GM13977 (cell line): ENCODE measurements around the gene TRIP6.

Experiments used
- DNase-seq: peaks from one replicate; pipeline ENCODE4 v3.0.0; 2012; ENCODE audit warnings: low spot score
- in situ Hi-C: fragments of 300-500 bp; cut with MboI; formaldehyde crosslinking; loops from one replicate; pipeline ENCODE4 v1.12.0; 2022; ENCODE audit warnings: low sequenced_read_pairs, low pct_unique_long_range_greater_than_20kb, mixed read lengths, inconsistent platforms; ENCODE audit not compliant: unreplicated experiment
- TF ChIP-seq, protein P1 (sequence below): IDR thresholded peaks from 2 replicates; pipeline ENCODE4 v1.5.1; 2012; ENCODE audit warnings: mild to moderate bottlenecking, control low read depth; ENCODE audit not compliant: insufficient read depth; ENCODE audit errors: extremely low read depth, missing control alignments

Gene TRIP6

GRCh38 chr7:100886142-100886935 is 19.2 kb downstream of the TRIP6 start:
- no peak for DNase-seq
- in situ Hi-C loops, result no loop called here
- TF ChIP-seq, protein P1, sequence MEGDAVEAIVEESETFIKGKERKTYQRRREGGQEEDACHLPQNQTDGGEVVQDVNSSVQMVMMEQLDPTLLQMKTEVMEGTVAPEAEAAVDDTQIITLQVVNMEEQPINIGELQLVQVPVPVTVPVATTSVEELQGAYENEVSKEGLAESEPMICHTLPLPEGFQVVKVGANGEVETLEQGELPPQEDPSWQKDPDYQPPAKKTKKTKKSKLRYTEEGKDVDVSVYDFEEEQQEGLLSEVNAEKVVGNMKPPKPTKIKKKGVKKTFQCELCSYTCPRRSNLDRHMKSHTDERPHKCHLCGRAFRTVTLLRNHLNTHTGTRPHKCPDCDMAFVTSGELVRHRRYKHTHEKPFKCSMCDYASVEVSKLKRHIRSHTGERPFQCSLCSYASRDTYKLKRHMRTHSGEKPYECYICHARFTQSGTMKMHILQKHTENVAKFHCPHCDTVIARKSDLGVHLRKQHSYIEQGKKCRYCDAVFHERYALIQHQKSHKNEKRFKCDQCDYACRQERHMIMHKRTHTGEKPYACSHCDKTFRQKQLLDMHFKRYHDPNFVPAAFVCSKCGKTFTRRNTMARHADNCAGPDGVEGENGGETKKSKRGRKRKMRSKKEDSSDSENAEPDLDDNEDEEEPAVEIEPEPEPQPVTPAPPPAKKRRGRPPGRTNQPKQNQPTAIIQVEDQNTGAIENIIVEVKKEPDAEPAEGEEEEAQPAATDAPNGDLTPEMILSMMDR, result no peak

DNA sequence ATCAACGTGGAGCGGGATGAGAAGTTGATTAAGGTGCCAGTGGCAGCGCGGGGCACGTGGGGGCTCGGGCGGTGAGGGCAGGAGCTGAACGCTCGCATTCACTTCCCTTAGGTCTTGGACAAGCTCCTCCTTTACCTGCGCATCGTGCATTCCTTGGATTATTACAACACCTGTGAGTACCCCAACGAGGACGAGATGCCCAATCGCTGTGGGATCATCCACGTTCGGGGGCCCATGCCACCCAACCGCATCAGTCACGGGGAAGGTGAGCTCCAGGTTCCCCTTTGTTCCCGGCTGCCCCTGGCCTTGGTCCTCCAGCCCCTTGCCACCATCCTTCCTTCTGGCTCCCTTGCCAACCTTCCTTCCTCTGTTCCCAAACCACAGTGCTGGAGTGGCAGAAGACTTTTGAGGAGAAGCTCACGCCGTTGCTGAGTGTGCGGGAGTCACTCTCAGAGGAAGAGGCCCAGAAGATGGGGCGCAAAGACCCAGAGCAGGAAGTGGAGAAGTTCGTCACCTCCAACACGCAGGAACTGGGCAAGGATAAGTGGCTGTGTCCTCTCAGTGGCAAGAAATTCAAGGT is 19.8 kb downstream of the TRIP6 start:
- no peak for DNase-seq
- in situ Hi-C loops, result no loop called here
- TF ChIP-seq, protein P1, result no peak

DNA sequence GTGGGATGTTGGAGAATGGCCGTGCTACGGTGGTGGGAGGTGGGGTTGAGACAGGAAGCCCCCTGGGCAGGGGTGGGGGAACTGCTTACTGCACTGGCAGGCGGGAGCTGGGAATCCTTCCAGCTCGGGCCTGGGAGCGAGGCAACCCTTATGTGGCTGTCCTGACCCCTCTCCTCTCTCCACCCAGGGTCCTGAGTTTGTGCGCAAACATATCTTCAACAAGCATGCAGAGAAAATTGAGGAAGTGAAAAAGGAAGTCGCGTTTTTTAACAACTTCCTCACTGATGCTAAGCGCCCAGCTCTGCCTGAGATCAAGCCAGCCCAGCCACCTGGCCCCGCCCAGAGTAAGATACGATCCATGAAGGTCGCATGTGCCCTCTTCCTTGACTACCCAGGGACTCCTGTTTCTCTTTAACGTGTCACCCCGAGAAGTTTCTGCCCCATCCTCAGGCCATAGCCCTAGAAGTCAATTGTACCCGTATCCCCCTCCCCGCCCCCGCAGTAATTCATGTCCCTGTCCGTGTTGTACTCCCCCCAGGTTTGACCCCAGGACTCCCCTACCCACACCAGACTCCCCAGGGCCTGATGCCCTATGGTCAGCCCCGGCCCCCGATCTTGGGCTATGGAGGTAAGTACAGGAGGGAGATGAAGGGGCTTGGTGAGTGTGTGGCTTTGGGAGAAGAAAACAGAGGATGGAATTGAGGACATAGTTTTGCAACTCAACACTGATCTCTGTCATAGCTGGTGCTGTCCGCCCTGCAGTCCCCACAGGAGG is 20.5 kb downstream of the TRIP6 start:
- DNase-seq, result peak; percentile 86
- in situ Hi-C loops, result no loop called here
- TF ChIP-seq, protein P1, result no peak

DNA sequence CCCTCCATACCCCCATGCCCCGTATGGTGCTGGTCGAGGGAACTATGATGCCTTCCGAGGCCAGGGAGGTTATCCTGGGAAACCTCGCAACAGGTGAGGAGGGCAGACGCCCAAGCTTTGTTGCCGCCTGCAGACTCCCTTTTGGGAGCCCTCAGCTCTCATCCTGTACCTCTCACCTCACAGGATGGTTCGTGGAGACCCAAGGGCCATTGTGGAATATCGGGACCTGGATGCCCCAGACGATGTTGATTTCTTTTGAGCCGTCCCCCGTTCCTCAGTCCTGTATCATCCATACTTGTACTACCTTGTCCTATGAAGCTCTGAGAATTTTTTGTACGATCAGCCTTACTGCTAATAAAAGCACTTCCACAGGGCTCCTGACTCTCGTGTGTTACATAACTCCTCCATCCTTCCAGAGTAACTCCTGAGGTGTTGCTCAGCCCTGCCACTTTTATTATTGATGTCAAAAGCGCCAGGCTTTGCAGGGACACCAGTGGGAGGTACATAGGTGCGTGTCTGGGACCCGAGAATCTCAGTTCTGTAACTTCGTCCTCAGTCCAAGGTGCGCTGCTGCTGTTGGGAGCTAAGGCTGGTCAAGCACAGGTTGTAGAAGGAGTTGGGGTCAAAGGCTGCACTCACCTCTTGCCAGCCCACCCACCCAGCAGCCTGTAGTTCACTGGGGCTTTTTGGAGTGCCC is 21.3 kb downstream of the TRIP6 start:
- in situ Hi-C loops, result no loop called here
- TF ChIP-seq, protein P1, result no peak
- DNase-seq, result peak; percentile 24

- in situ Hi-C loops, result no loop called here
- TF ChIP-seq, protein P1, result no peak
- peak; percentile 50 for DNase-seq
These were observed 22.0 kb downstream of the TRIP6 start, which contains the start of gene UFSP1 for GRCh38 chr7:100888988-100889750. UFSP1 (minus strand) TSS chr7:100889715; CDS start chr7:100889271, 444 bp downstream.
